HepG2 (cell line): ENCODE data around the gene GPER1. TPM values are rescaled to one million over a fixed set of nuclear protein-coding genes. Genes with fewer than 3 reads are reported as not detected.

Experiments
- GRHL1 ChIP-seq: sonication (generic); formaldehyde crosslinking; conservative IDR thresholded peaks from 2 replicates; pipeline ENCODE4 v1.8.0; 2022; ENCODE audit warnings: missing genetic modification reagents
- HOMEZ ChIP-seq: IDR thresholded peaks from 2 replicates; pipeline ENCODE4 v1.6.1; 2016; ENCODE audit warnings: low read depth
- JDP2 ChIP-seq: sonication (generic); formaldehyde crosslinking; IDR thresholded peaks from 2 replicates; pipeline ENCODE4 v1.8.1; 2022; ENCODE audit warnings: missing genetic modification reagents, borderline replicate concordance
- KLF15 ChIP-seq: sonication (generic); formaldehyde crosslinking; IDR thresholded peaks from 2 replicates; pipeline ENCODE4 v1.8.1; 2023; ENCODE audit warnings: borderline replicate concordance, mild to moderate bottlenecking, inconsistent platforms, missing genetic modification reagents, mixed read lengths
- MYPOP ChIP-seq: sonication (generic); formaldehyde crosslinking; IDR thresholded peaks from 2 replicates; pipeline ENCODE4 v1.8.1; 2023; ENCODE audit warnings: mild to moderate bottlenecking, moderate library complexity, missing genetic modification reagents
- NCOA2 ChIP-seq: sonication (generic); formaldehyde crosslinking; IDR thresholded peaks from 2 replicates; pipeline ENCODE4 v1.8.0; 2022; ENCODE audit warnings: inconsistent platforms
- NKX3-1 ChIP-seq: sonication (generic); formaldehyde crosslinking; IDR thresholded peaks from 2 replicates; pipeline ENCODE4 v1.5.0; 2020; ENCODE audit warnings: missing genetic modification reagents
- PHF20 ChIP-seq: sonication (generic); formaldehyde crosslinking; IDR thresholded peaks from 2 replicates; pipeline ENCODE4 v1.5.0; 2020; ENCODE audit warnings: mild to moderate bottlenecking, missing genetic modification reagents
- POGZ ChIP-seq: sonication (generic); formaldehyde crosslinking; IDR thresholded peaks from 2 replicates; pipeline ENCODE4 v1.4.0; 2020; ENCODE audit warnings: mild to moderate bottlenecking, missing genetic modification reagents
- PPARG ChIP-seq: conservative IDR thresholded peaks from 2 replicates; pipeline ENCODE4 v1.6.1; 2016; ENCODE audit warnings: missing biosample characterization, missing genetic modification reagents
- RXRB ChIP-seq: IDR thresholded peaks from 2 replicates; pipeline ENCODE4 v1.6.1; 2016; ENCODE audit warnings: borderline replicate concordance, missing genetic modification reagents, missing compliant biosample characterization
- SATB2 ChIP-seq: sonication (generic); formaldehyde crosslinking; IDR thresholded peaks from 2 replicates; pipeline ENCODE4 v1.5.0; 2020; ENCODE audit warnings: missing genetic modification reagents
- SIN3A ChIP-seq: IDR thresholded peaks from 2 replicates; pipeline ENCODE4 v1.6.1; 2011; ENCODE audit warnings: low read depth, mild to moderate bottlenecking, control low read depth, low read length, borderline replicate concordance
- SKI ChIP-seq: fragments of 450-650 bp; IDR thresholded peaks from one replicate; pipeline ENCODE4 v1.6.1; 2018; ENCODE audit warnings: mild to moderate bottlenecking; ENCODE audit not compliant: partially characterized antibody
- SOX13 ChIP-seq, 3 experiments: fragments of 450-650 bp in 1 of 3; sonication (generic) in 1 of 3; formaldehyde crosslinking in 1 of 3; IDR thresholded peaks in 2 of 3; conservative IDR thresholded peaks in 1 of 3; 2 replicates each; pipeline versions ENCODE4 v1.5.0 to v1.6.1; 2016 to 2020; ENCODE audit warnings: antibody characterized with exemption in 1 of 3, mild to moderate bottlenecking in 1 of 3, missing compliant biosample characterization in 1 of 3, missing genetic modification reagents in 1 of 3, moderate library complexity in 1 of 3
- ZNF674 ChIP-seq: sonication (generic); formaldehyde crosslinking; IDR thresholded peaks from 2 replicates; pipeline ENCODE4 v1.5.0; 2020; ENCODE audit warnings: low read depth, mild to moderate bottlenecking, missing genetic modification reagents
- ZNF724P ChIP-seq: sonication (generic); formaldehyde crosslinking; IDR thresholded peaks from 2 replicates; pipeline ENCODE4 v1.8.0; 2022; ENCODE audit warnings: missing genetic modification reagents, borderline replicate concordance
- ZNF777 ChIP-seq: sonication (generic); formaldehyde crosslinking; IDR thresholded peaks from 2 replicates; pipeline ENCODE4 v1.4.0; 2020; ENCODE audit warnings: missing genetic modification reagents
- polyA plus RNA-seq, 8 experiments: library from polyadenylated mRNA; depleted of rRNA in 3 of 8; stranded (reverse) in 7 of 8; unstranded in 1 of 8; fragments of >200 nt; fragmentation: Illumina TruSeq in 4 of 8; extraction: Trizol in 4 of 8; gene quantifications; 2 replicates each; pipeline versions ENCODE4 v1.2.1 to v1.2.3, GENCODE V29; 2011 to 2016; ENCODE audit warnings: low read depth in 4 of 8, missing spikeins in 1 of 8, mixed read lengths in 1 of 8; ENCODE audit not compliant: insufficient read depth in 1 of 8
- total RNA-seq, 5 experiments: library from RNA; depleted of rRNA; stranded (reverse); fragments of >200 nt; fragmentation: Illumina TruSeq; extraction: Trizol; gene quantifications; 2 replicates each; pipeline ENCODE4 v1.2.3, GENCODE V29; 2016; ENCODE audit warnings: low read depth in 1 of 5
- TF ChIP-seq, protein P1 (sequence below): sonication (generic); IDR thresholded peaks from 2 replicates; pipeline ENCODE4 v1.6.1; 2016; ENCODE audit warnings: low read depth, borderline replicate concordance
- TF ChIP-seq, protein P2 (sequence below): sonication (generic); formaldehyde crosslinking; IDR thresholded peaks from 2 replicates; pipeline ENCODE4 v1.9.0; 2022; ENCODE audit warnings: missing genetic modification reagents, mild to moderate bottlenecking, borderline replicate concordance

Gene GPER1
- total and polyA plus RNA-seq, 2 of the 13 experiments (the other 11 are each of a cell fraction or from before 2014, with no cell fraction given) = 12.7 to 19.7 TPM

- TF ChIP-seq ZNF777 (CRISPR knock-in tag) (no peak; the same call in 1 of the 2 replicates), ZNF674 (CRISPR knock-in tag) (no peak), POGZ (CRISPR knock-in tag) (no peak; the same call in 1 of the 2 replicates), HOMEZ (CRISPR knock-in tag) (no peak), PPARG (CRISPR knock-in tag) (no peak), JDP2 (CRISPR knock-in tag) (no peak), KLF15 (CRISPR knock-in tag) (no peak), NCOA2 (CRISPR knock-in tag) (0 out of 2 replicates have a peak, but pooled peaks have one; percentile 30), SIN3A (no peak), MYPOP (CRISPR knock-in tag) (peak; percentile 83), PHF20 (no peak), NKX3-1 (no peak; the same call in 1 of the 2 replicates), RXRB (CRISPR knock-in tag) (peak; percentile 52; the same call in 1 of the 2 replicates), ZNF724P (CRISPR knock-in tag) (no peak), GRHL1 (CRISPR knock-in tag) (no peak), SKI (no peak), SATB2 (no peak), SOX13 (IDR thresholded peaks at IDR 0.05) (no peak), SOX13 (CRISPR knock-in tag; conservative IDR thresholded peaks at IDR 0.05 in 1 of 2, IDR thresholded peaks at IDR 0.05 in 1 of 2) (peak in 1 of 2 experiments; percentile 39; a peak in 1 of 4 replicates)
- TF ChIP-seq, protein P1, sequence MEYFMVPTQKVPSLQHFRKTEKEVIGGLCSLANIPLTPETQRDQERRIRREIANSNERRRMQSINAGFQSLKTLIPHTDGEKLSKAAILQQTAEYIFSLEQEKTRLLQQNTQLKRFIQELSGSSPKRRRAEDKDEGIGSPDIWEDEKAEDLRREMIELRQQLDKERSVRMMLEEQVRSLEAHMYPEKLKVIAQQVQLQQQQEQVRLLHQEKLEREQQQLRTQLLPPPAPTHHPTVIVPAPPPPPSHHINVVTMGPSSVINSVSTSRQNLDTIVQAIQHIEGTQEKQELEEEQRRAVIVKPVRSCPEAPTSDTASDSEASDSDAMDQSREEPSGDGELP = 0 out of 2 replicates have a peak, but pooled peaks have one; percentile 4
- TF ChIP-seq, protein P2, sequence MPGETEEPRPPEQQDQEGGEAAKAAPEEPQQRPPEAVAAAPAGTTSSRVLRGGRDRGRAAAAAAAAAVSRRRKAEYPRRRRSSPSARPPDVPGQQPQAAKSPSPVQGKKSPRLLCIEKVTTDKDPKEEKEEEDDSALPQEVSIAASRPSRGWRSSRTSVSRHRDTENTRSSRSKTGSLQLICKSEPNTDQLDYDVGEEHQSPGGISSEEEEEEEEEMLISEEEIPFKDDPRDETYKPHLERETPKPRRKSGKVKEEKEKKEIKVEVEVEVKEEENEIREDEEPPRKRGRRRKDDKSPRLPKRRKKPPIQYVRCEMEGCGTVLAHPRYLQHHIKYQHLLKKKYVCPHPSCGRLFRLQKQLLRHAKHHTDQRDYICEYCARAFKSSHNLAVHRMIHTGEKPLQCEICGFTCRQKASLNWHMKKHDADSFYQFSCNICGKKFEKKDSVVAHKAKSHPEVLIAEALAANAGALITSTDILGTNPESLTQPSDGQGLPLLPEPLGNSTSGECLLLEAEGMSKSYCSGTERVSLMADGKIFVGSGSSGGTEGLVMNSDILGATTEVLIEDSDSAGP = peak; percentile 74; the same call in 1 of the 2 replicates
Measured at GRCh38 chr7:1086588-1087464, 1.1 kb upstream of the GPER1 start (continued).
